ENCODE measurements around the gene MYO15A. TPM values are rescaled to one million over a fixed set of nuclear protein-coding genes. Genes with fewer than 3 reads are reported as not detected.

Gene MYO15A
- total RNA-seq, 1 experiment from 2014 or later: 0.26 TPM

DNA sequence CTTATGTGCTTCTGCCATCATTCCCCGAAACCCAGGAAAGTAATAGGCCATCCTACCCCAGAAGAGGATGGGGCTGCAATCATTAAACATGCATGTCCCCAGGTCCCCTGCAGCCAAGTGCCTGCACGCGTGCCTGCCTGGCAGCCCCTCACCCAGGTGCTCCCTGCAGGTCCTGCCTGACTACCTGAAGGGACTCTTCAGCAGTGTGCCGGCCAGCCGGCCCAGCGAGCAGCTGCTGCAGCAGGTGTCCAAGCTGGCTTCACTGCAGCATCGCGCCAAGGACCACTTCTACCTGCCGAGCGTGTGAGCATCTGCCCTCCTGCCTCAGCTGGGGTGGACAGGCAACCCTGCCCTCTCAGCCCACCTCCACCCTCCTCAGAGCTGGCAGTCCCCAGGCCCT lies 58.9 kb downstream of the MYO15A start:
- Histone ChIP-seq H2AFZ (ENCODE audit: low read length) (no peak overlapping the region), H3K9ac (ENCODE audit: low read length) (no peak overlapping the region), H3K36me3 (ENCODE audit: low read depth, low read length) (no peaks in the 10 kb centered on the region), H3K9me3 (ENCODE audit: low read length) (no peaks in the 10 kb centered on the region), H3K4me1 (ENCODE audit: insufficient read depth, low read length) (no peaks in the 10 kb centered on the region), H3K4me2 (ENCODE audit: low read length) (no peak overlapping the region), H3K9me2 (replicated peaks; ENCODE audit: low read length) (no peaks in the 10 kb centered on the region), H4K20me1 (ENCODE audit: low read length) (no peaks in the 10 kb centered on the region), H3K27me3 (ENCODE audit: low read length) (no peaks in the 10 kb centered on the region), H3K27ac (ENCODE audit: low read length) (no peak overlapping the region), H3F3A (ENCODE audit: low read length, unreplicated experiment) (no peaks in the 10 kb centered on the region), H3K4me3 (ENCODE audit: low read length) (no peak overlapping the region), H3K79me2 (ENCODE audit: low read length) (no peaks in the 10 kb centered on the region)
- ChIA-PET CTCF (no interaction called here), POLR2A (ENCODE audit: unreplicated experiment) (no interaction called here)
- intact Hi-C loops (cut with micrococcal nuclease): no loop called here
- DNase-seq: no peak
- TF ChIP-seq, protein P1, sequence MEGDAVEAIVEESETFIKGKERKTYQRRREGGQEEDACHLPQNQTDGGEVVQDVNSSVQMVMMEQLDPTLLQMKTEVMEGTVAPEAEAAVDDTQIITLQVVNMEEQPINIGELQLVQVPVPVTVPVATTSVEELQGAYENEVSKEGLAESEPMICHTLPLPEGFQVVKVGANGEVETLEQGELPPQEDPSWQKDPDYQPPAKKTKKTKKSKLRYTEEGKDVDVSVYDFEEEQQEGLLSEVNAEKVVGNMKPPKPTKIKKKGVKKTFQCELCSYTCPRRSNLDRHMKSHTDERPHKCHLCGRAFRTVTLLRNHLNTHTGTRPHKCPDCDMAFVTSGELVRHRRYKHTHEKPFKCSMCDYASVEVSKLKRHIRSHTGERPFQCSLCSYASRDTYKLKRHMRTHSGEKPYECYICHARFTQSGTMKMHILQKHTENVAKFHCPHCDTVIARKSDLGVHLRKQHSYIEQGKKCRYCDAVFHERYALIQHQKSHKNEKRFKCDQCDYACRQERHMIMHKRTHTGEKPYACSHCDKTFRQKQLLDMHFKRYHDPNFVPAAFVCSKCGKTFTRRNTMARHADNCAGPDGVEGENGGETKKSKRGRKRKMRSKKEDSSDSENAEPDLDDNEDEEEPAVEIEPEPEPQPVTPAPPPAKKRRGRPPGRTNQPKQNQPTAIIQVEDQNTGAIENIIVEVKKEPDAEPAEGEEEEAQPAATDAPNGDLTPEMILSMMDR (conservative IDR thresholded peaks at IDR 0.05; ENCODE audit: low read depth, low read length): no peak
- TF ChIP-seq EZH2phosphoT487 (IDR thresholded peaks at IDR 0.05; ENCODE audit: borderline replicate concordance, low read length) (no peak), EZH2 (IDR thresholded peaks at IDR 0.05; ENCODE audit: low read length, unreplicated experiment) (no peak)
- BruUV-seq (replicated peaks): no TSS peak
- no peak for ATAC-seq

DNA sequence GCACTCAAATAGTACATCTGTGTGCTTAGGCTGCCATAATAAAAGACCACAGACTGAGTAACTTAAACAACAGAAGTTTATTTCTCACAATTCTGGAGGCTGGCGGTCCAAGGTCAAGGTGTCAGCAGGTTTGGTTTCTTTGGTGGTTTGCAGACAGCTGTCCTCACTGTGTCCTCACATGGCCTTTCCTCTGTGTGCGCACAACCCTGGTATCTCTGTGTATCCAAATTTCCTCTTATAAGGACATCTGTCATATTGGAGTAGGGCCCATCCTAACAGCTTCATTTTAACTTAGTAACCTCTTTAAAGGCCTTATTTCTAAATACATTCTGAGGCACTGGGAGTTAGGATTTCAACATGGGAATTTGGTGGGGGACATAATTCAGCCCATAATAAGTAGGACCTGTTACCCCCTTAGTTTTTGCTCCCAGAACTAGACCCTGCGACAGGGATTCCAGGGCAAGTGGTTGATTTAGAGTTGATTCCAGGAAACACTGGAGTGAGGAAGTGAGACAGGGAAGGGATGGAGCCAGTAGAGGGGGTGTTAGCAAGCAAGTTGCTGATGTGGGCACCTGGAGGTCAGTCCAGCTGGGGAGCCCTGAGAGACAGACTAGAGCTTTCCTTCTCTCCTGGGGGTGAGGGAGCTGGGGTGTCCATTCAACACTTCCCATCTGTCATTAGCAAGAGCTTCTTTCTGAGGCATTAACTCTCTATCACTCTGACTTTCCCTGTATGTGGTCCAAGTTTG lies 64.1 kb downstream of the MYO15A start:
- Histone ChIP-seq H4K20me1 (ENCODE audit: low read length) (no peaks in the 10 kb centered on the region), H3F3A (ENCODE audit: low read length, unreplicated experiment) (no peaks in the 10 kb centered on the region), H3K27me3 (ENCODE audit: low read length) (no peaks in the 10 kb centered on the region), H3K4me3 (ENCODE audit: low read length) (no peak overlapping the region), H3K9me3 (ENCODE audit: low read length) (no peaks in the 10 kb centered on the region), H2AFZ (ENCODE audit: low read length) (no peak overlapping the region), H3K9me2 (replicated peaks; ENCODE audit: low read length) (no peaks in the 10 kb centered on the region), H3K79me2 (ENCODE audit: low read length) (no peaks in the 10 kb centered on the region), H3K36me3 (ENCODE audit: low read depth, low read length) (no peaks in the 10 kb centered on the region), H3K9ac (ENCODE audit: low read length) (no peak overlapping the region), H3K4me2 (ENCODE audit: low read length) (no peak overlapping the region), H3K4me1 (ENCODE audit: insufficient read depth, low read length) (no peaks in the 10 kb centered on the region), H3K27ac (ENCODE audit: low read length) (no peak overlapping the region)
- no peak for TF ChIP-seq EZH2 (IDR thresholded peaks at IDR 0.05; ENCODE audit: low read length, unreplicated experiment)
- TF ChIP-seq, protein P1 (conservative IDR thresholded peaks at IDR 0.05; ENCODE audit: low read depth, low read length): no peak
- no peak for TF ChIP-seq EZH2phosphoT487 (IDR thresholded peaks at IDR 0.05; ENCODE audit: borderline replicate concordance, low read length)
- POLR2A ChIA-PET (ENCODE audit: unreplicated experiment): no interaction called here
- intact Hi-C loops (cut with micrococcal nuclease): no loop called here
- ATAC-seq (no peak), DNase-seq (no peak)
- CTCF ChIA-PET: no interaction called here
- no TSS peak for BruUV-seq (replicated peaks)

DNA sequence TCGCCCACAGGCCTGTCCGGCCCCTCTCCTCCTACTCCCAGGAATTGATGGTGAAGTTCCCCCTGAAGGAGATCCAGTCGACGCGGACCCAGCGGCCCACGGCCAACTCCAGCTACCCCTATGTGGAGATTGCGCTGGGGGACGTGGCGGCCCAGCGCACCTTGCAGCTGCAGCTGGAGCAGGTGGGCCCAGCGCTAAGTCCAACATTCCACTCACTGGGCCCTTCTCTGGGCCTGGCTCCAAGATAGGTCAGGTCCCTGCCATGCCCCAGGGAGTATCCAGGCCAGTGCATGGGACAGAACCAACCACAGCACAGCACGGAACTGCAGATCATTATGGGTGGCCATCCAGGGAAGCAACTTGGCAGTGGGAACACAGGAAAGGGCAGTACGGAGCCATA lies 65.2 kb downstream of the MYO15A start:
- DNase-seq (no peak), ATAC-seq (no peak)
- Histone ChIP-seq H3F3A (ENCODE audit: low read length, unreplicated experiment) (no peaks in the 10 kb centered on the region), H3K4me1 (ENCODE audit: insufficient read depth, low read length) (no peaks in the 10 kb centered on the region), H3K9me3 (ENCODE audit: low read length) (no peaks in the 10 kb centered on the region), H3K27me3 (ENCODE audit: low read length) (no peaks in the 10 kb centered on the region), H3K4me3 (ENCODE audit: low read length) (no peak overlapping the region), H3K36me3 (ENCODE audit: low read depth, low read length) (no peaks in the 10 kb centered on the region), H4K20me1 (ENCODE audit: low read length) (no peaks in the 10 kb centered on the region), H2AFZ (ENCODE audit: low read length) (no peak overlapping the region), H3K79me2 (ENCODE audit: low read length) (no peaks in the 10 kb centered on the region), H3K4me2 (ENCODE audit: low read length) (no peak overlapping the region), H3K9ac (ENCODE audit: low read length) (no peak overlapping the region), H3K27ac (ENCODE audit: low read length) (no peak overlapping the region), H3K9me2 (replicated peaks; ENCODE audit: low read length) (no peaks in the 10 kb centered on the region)
- intact Hi-C loops (cut with micrococcal nuclease): no loop called here
- TF ChIP-seq, protein P1 (conservative IDR thresholded peaks at IDR 0.05; ENCODE audit: low read depth, low read length): no peak
- TF ChIP-seq EZH2 (IDR thresholded peaks at IDR 0.05; ENCODE audit: low read length, unreplicated experiment) (no peak), EZH2phosphoT487 (IDR thresholded peaks at IDR 0.05; ENCODE audit: borderline replicate concordance, low read length) (no peak)
- CTCF ChIA-PET: no interaction called here
- POLR2A ChIA-PET (ENCODE audit: unreplicated experiment): no interaction called here
- no TSS peak for BruUV-seq (replicated peaks)

All from PC-3 (cell line).